A549 (cell line): Measurements from ENCODE around the gene SKIC8.
A peak's percentile ranks its signal among the peaks of the same experiment; 100 is the strongest.

Experiments
- CTCF ChIP-seq: fragments of >200 bp; sonication (Bioruptor Twin); formaldehyde crosslinking; IDR thresholded peaks from 3 replicates; pipeline ENCODE4 v1.5.1; 2016
- POLR2A ChIP-seq: IDR thresholded peaks from 2 replicates; pipeline ENCODE4 v1.6.1; 2012; ENCODE audit warnings: mild to moderate bottlenecking, low read length
- SMC3 ChIP-seq: fragments of >200 bp; sonication (Bioruptor Twin); formaldehyde crosslinking; IDR thresholded peaks from 3 replicates; pipeline ENCODE4 v1.6.1; 2018; ENCODE audit warnings: inconsistent platforms

DNA sequence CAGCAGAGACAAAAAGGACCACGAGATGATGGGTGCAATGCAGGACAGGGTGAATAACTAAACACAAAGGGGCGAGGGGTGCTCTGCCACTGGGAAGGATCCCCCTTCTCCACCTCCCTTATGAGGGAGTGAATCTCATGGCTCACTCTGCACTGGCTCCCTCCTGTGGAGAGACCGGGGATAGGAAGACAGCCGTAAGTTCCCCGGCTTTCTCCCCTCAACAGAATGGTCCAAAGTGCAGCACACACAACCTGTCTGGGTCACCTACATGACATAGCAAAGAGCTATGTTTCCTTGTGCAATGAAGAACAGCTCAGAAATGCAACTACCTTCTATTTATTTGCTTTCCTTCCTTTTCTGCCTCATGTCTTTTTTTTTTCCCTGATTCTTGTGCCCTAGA, 57.3 kb downstream of the SKIC8 start:
- TF ChIP-seq CTCF, result peak; percentile 53
- no peak for TF ChIP-seq POLR2A
- peak; percentile 45; the same call in 2 of the 3 replicates for TF ChIP-seq SMC3
